WERI-Rb-1 (cell line): Measurements from ENCODE around the gene NPIPB2.
A peak's percentile ranks its signal among the peaks of the same experiment; 100 is the strongest.
"Not testable (repeated sequence)": the region's sequence is repeated elsewhere in the genome, so short reads cannot be mapped to it uniquely, and the experiment has no call there.

ENCODE experiments used
- DNase-seq: peaks from one replicate; pipeline ENCODE4 v3.0.0-alpha.2; 2020
- H3K27ac ChIP-seq: fragments of 250-450 bp; sonication (Bioruptor Pico); 2 replicates; pipeline ENCODE4 v1.5.1; 2020; ENCODE audit warnings: mild to moderate bottlenecking, moderate library complexity
- H3K27me3 ChIP-seq: fragments of 250-450 bp; sonication (Bioruptor Pico); 2 replicates; pipeline ENCODE4 v1.5.1; 2021; ENCODE audit warnings: mild to moderate bottlenecking, low read depth, moderate library complexity; ENCODE audit not compliant: insufficient read depth, severe bottlenecking
- H3K36me3 ChIP-seq: fragments of 250-450 bp; sonication (Bioruptor Pico); 2 replicates; pipeline ENCODE4 v1.5.1; 2020; ENCODE audit warnings: mild to moderate bottlenecking, moderate library complexity
- H3K4me3 ChIP-seq: 2 replicates; pipeline ENCODE4 v1.5.1; 2011; ENCODE audit warnings: low read depth, mild to moderate bottlenecking, control low read depth, low read length
- H3K9me3 ChIP-seq: fragments of 250-450 bp; sonication (Bioruptor Pico); 2 replicates; pipeline ENCODE4 v1.5.1; 2021; ENCODE audit warnings: mild to moderate bottlenecking, moderate library complexity; ENCODE audit not compliant: severe bottlenecking
- TF ChIP-seq, protein P1 (sequence below): IDR thresholded peaks from 2 replicates; pipeline ENCODE4 v1.5.1; 2011; ENCODE audit warnings: low read depth, mild to moderate bottlenecking, control low read depth, inconsistent platforms, low read length

The NPIPB2 gene

DNA sequence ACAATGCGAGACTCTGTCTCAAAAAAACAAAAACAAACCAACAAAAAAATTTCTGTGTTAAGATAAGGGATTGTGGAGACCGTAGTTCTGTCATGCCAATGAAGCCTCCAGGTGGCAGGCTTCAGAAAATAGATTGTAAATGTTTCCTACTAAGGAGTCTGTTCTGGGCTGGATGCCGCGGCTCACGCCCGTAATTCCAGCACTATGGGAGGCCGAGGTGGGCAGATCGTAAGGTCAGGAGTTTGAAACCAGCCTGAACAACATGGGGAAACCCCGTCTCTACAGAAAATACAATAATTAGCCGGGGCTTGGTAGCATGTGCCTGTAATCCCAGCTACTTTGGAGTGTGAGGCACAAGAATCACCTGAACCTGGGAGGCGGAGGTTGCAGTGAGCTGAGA is 30.3 kb upstream of the NPIPB2 start:
- TF ChIP-seq, protein P1, sequence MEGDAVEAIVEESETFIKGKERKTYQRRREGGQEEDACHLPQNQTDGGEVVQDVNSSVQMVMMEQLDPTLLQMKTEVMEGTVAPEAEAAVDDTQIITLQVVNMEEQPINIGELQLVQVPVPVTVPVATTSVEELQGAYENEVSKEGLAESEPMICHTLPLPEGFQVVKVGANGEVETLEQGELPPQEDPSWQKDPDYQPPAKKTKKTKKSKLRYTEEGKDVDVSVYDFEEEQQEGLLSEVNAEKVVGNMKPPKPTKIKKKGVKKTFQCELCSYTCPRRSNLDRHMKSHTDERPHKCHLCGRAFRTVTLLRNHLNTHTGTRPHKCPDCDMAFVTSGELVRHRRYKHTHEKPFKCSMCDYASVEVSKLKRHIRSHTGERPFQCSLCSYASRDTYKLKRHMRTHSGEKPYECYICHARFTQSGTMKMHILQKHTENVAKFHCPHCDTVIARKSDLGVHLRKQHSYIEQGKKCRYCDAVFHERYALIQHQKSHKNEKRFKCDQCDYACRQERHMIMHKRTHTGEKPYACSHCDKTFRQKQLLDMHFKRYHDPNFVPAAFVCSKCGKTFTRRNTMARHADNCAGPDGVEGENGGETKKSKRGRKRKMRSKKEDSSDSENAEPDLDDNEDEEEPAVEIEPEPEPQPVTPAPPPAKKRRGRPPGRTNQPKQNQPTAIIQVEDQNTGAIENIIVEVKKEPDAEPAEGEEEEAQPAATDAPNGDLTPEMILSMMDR, result no peak
- DNase-seq, result peak; percentile 11
- H3K36me3 ChIP-seq, result no peaks in the 10 kb centered on the region
- no peaks in the 10 kb centered on the region for H3K9me3 ChIP-seq
- no peak overlapping the region for H3K4me3 ChIP-seq
- H3K27me3 ChIP-seq, result no peaks in the 10 kb centered on the region
- no peak overlapping the region for H3K27ac ChIP-seq

DNA sequence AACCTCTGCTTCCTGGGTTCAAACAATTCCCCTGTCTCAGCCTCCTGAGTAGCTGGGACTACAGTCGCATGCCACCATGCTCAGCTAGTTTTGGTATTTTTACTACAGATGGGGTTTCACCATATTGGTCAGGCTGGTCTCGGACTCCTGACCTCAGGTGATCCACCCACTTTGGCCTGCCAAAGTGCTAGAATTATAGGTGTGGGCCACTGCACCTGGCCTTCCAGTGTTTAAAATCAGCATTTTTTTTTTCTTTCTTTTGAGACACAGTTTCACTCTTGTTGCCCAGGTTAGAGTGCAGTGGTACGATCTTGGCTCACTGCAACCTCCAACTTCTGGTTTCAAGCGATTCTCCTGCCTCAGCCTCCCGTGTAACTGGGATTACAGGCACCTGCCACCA is 28.4 kb upstream of the NPIPB2 start:
- not testable (repeated sequence) for DNase-seq, H3K27me3 ChIP-seq, H3K36me3 ChIP-seq, H3K4me3 ChIP-seq, H3K27ac ChIP-seq, H3K9me3 ChIP-seq

DNA sequence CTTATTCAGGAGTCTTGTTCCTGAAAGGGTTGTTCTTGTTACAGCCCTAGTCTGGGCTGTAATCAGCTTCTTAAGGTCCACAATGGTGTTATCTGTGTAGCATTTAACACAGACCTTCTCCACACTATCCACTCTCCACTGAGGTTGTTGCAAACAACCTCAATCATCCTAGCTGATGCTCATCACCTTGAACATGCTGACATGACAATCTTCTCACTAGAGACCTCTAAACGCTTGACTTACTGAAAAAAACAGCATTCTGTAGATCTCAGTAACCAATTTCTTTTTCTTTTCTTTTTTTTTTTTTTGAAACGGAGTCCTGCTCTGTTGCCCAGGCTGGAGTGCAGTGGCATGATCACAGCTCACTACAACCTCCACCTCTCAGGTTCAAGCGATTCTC is 26.7 kb upstream of the NPIPB2 start:
- Histone ChIP-seq H3K9me3 (no peaks in the 10 kb centered on the region), H3K27me3 (no peaks in the 10 kb centered on the region), H3K36me3 (no peaks in the 10 kb centered on the region), H3K27ac (no peak overlapping the region), H3K4me3 (no peak overlapping the region)
- TF ChIP-seq, protein P1, result no peak
- DNase-seq, result no peak

DNA sequence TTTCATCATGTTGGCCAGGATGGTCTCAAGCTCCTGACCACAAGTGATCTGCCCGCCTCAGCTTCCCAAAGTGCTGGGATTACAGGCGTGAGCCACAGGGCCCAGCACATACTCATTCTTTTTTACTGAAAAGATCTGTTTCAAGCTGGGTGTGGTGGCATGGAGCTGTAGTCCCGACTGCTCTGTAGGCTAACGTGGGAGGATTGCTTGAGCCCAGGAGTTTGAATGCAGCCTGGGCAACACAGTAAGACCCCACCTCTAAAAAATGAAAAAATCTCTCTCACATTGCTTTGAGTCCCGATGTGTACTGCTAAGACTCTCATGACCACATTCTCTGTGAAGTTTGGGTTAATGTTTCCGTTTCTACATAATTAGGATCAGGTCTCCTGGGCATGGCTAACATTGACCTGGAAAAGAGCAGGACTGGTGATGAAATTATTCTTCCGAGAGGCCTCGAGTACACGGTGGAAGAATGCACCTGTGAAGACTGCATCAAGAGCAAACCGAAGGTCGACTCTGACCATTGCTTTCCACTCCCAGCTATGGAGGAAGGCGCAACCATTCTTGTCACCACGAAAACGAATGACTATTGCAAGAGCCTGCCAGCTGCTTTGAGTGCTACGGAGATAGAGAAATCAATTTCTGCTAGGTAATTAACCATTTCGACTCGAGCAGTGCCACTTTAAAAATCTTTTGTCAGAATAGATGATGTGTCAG is 25.5 kb upstream of the NPIPB2 start:
- DNase-seq, result no peak
- H3K4me3 ChIP-seq, result no peak overlapping the region

DNA sequence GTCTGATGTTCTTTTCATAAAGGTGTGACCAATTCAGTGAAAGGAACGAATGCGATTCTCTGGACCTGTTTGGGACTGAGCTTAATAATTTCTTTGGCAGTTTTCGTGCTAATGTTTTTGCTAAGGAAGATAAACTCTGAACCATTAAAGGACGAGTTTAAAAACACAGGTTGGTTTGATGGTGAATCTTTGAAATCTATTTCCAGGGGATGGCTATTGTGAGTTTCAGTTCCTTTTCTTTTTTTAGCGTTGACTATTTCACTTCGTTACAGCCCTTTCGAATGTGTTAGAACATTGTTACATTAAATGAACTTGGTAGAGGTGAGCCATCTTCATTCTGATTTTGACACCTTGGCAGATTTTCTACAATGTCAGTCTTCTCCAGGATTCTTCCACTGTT is 24.3 kb upstream of the NPIPB2 start:
- H3K4me3 ChIP-seq, result no peak overlapping the region
- DNase-seq, result no peak
- H3K27ac ChIP-seq, result no peak overlapping the region
- TF ChIP-seq, protein P1, result no peak
- H3K27me3 ChIP-seq, result no peaks in the 10 kb centered on the region
- no peaks in the 10 kb centered on the region for H3K36me3 ChIP-seq
- H3K9me3 ChIP-seq, result no peaks in the 10 kb centered on the region

More for the DNA sequence above, 25.5 kb upstream of the NPIPB2 start:
- TF ChIP-seq, protein P1, result no peak
- Histone ChIP-seq H3K27ac (no peak overlapping the region), H3K36me3 (no peaks in the 10 kb centered on the region), H3K27me3 (no peaks in the 10 kb centered on the region), H3K9me3 (no peaks in the 10 kb centered on the region)

DNA sequence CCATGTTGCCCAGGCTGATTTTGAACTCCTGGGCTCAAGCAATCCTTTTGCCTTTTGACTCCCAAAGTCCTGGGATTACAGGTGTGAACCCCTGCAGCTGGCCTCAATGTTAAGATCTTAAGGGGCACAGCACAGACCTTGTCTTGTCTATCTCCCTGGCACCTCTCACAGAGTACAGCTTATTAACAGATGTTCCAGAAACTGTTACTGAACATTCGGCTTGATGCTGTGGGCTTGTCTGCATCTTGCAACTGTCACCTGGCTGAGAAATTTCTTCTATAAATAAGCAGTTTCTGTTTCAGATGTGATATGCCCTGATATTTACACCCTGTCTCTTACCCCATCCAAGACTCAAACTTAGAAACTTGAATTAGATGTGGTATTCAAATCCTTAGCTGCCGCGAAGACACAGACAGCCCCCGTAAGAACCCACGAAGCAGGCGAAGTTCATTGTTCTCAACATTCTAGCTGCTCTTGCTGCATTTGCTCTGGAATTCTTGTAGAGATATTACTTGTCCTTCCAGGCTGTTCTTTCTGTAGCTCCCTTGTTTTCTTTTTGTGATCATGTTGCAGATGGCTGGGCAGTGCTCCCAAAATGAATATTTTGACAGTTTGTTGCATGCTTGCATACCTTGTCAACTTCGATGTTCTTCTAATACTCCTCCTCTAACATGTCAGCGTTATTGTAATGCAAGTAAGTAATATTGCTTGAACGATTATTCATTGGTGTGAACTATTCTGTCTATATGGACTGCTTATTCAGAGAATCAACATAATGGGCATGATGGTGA is 23.1 kb upstream of the NPIPB2 start, which contains the start of gene TNFRSF17:
TSS of gene TNFRSF17 (plus strand) at position 450 of the 791 bp plus-strand sequence. CDS start at position 565, 115 bp downstream.
- H3K27ac ChIP-seq, result no peak within 1 kb of the TSS
- no peaks in the 10 kb centered on the region for H3K27me3 ChIP-seq
- DNase-seq, result no peak
- H3K9me3 ChIP-seq, result no peaks in the 10 kb centered on the region
- no peaks in the 10 kb centered on the region for H3K36me3 ChIP-seq
- TF ChIP-seq, protein P1, result no peak
- H3K4me3 ChIP-seq, result no peak within 1 kb of the TSS
